B cell (primary cell): Measurements from ENCODE around the gene OR8S1. TPM values are rescaled to one million over a fixed set of nuclear protein-coding genes. Genes with fewer than 3 reads are reported as not detected.

Source experiments
- ATAC-seq: fragments of 200-7000 bp; cut with Tn5 transposase; one replicate; pipeline ENCODE4 v1.10.0; 2021; ENCODE audit warnings: low read depth, mild to moderate bottlenecking, moderate number of reproducible peaks, moderate library complexity
- CTCF ChIA-PET: fragments of 350-600 bp; sonication (Branson Sonifier 250); formaldehyde crosslinking; loops from one replicate; lab custom pipeline; 2021; ENCODE audit warnings: antibody characterized with exemption, inconsistent platforms; lab: Charles Lee
- POLR2A ChIA-PET: fragments of 350-600 bp; sonication (Branson Sonifier 250); formaldehyde crosslinking; loops from one replicate; lab custom pipeline; 2021; ENCODE audit warnings: antibody characterized with exemption; lab: Charles Lee
- DNase-seq: peaks from one replicate; pipeline ENCODE4 v3.0.0; 2013
- H2AFZ ChIP-seq: 2 replicates; pipeline ENCODE4 v1.6.1; 2012; ENCODE audit warnings: mild to moderate bottlenecking, low read depth, low read length; ENCODE audit not compliant: insufficient read depth, poor library complexity, severe bottlenecking
- H3K27ac ChIP-seq, 2 donors: 1 replicate in 1 of 2; 2 replicates in 1 of 2; pipeline ENCODE4 v1.5.1; 2012 to 2013; ENCODE audit warnings: low read length in 2 of 2, mild to moderate bottlenecking in 2 of 2, moderate library complexity in 1 of 2
- H3K27me3 ChIP-seq, 4 experiments: fragments of 200-600 bp in 1 of 4; sonication (generic) in 1 of 4; replicated peaks in 1 of 4; 1 replicate in 2 of 4; 2 replicates in 2 of 4; pipeline versions ENCODE4 v1.6.1 to v1.7.0; 2013 to 2016; ENCODE audit warnings: low read length in 3 of 4, mild to moderate bottlenecking in 2 of 4, mixed read lengths in 1 of 4, moderate library complexity in 1 of 4; ENCODE audit not compliant: insufficient read depth in 4 of 4, control insufficient read depth in 3 of 4; ENCODE audit errors: control extremely low read depth in 1 of 4
- H3K36me3 ChIP-seq, 2 experiments: replicated peaks in 1 of 2; 1 replicate in 1 of 2; 2 replicates in 1 of 2; pipeline versions ENCODE4 v1.6.1 to v1.7.1; 2013; ENCODE audit warnings: low read length in 1 of 2; ENCODE audit not compliant: insufficient read depth in 2 of 2, control insufficient read depth in 1 of 2; ENCODE audit errors: control extremely low read depth in 1 of 2, extremely low read depth in 1 of 2
- H3K4me1 ChIP-seq, 2 donors: fragments of 200-600 bp in 1 of 2; sonication (generic) in 1 of 2; 1 replicate in 1 of 2; 2 replicates in 1 of 2; pipeline versions ENCODE4 v1.5.1 to v1.6.1; 2013 to 2017; ENCODE audit warnings: low read length in 2 of 2; ENCODE audit not compliant: control insufficient read depth in 2 of 2, insufficient read depth in 2 of 2
- H3K4me2 ChIP-seq: replicated peaks from 2 replicates; pipeline ENCODE3; 2012; ENCODE audit warnings: mild to moderate bottlenecking, low read depth, low read length; ENCODE audit not compliant: poor library complexity, severe bottlenecking
- H3K4me3 ChIP-seq, 5 experiments: fragments of 200-600 bp in 1 of 5; sonication (generic) in 1 of 5; 1 replicate in 3 of 5; 2 replicates in 2 of 5; pipeline versions ENCODE4 v1.5.1 to v1.7.0; 2011 to 2016; ENCODE audit warnings: low read length in 4 of 5, mild to moderate bottlenecking in 4 of 5, low read depth in 2 of 5, control low read depth in 1 of 5, moderate library complexity in 1 of 5; ENCODE audit not compliant: insufficient read depth in 1 of 5; ENCODE audit errors: control extremely low read depth in 1 of 5, extremely low read depth in 1 of 5
- H3K79me2 ChIP-seq: fragments of 200-600 bp; sonication (generic); one replicate; pipeline ENCODE4 v1.6.0; 2016; ENCODE audit warnings: low read length; ENCODE audit not compliant: control insufficient read depth, insufficient read depth
- H3K9ac ChIP-seq: fragments of 200-600 bp; sonication (generic); 2 replicates; pipeline ENCODE4 v1.6.1; 2017; ENCODE audit warnings: mild to moderate bottlenecking, low read length, moderate library complexity
- H3K9me3 ChIP-seq, 3 donors: one replicate each; pipeline versions ENCODE4 v1.6.1 to v1.7.1; 2013; ENCODE audit warnings: low read length in 2 of 3; ENCODE audit not compliant: control insufficient read depth in 2 of 3, insufficient read depth in 1 of 3; ENCODE audit errors: control extremely low read depth in 1 of 3
- H4K20me1 ChIP-seq: 2 replicates; pipeline ENCODE4 v1.6.0; 2012; ENCODE audit warnings: mild to moderate bottlenecking, low read length; ENCODE audit not compliant: insufficient read depth, control insufficient read depth, poor library complexity, severe bottlenecking
- H3K27ac Mint-ChIP-seq: one replicate; pipeline ENCODE4 v1.8.0; 2021; ENCODE audit warnings: mixed read lengths
- H3K27me3 Mint-ChIP-seq: one replicate; pipeline ENCODE4 v1.8.0; 2021; ENCODE audit warnings: mixed read lengths
- H3K4me1 Mint-ChIP-seq: one replicate; pipeline ENCODE4 v1.8.0; 2021; ENCODE audit warnings: mixed read lengths
- H3K4me3 Mint-ChIP-seq: one replicate; pipeline ENCODE4 v1.8.0; 2021; ENCODE audit warnings: mixed read lengths
- H3K9me3 Mint-ChIP-seq: one replicate; pipeline ENCODE4 v1.8.0; 2022; ENCODE audit warnings: mixed read lengths; ENCODE audit not compliant: insufficient read depth
- EZH2 ChIP-seq: IDR thresholded peaks from 2 replicates; pipeline ENCODE4 v1.6.1; 2012; ENCODE audit warnings: borderline replicate concordance, low read depth, mild to moderate bottlenecking, moderate library complexity, low read length; ENCODE audit not compliant: insufficient read depth, poor library complexity, severe bottlenecking
- WGBS: methylation state at CpG from one replicate; pipeline ENCODE4 v1.1.5; 2013; ENCODE audit warnings: missing lambda C conversion rate; ENCODE audit not compliant: insufficient coverage; 5-methylcytosine and 5-hydroxymethylcytosine counted together
- intact Hi-C: fragments of 100-400 bp; cut with micrococcal nuclease; formaldehyde crosslinking; loops from one replicate; pipeline ENCODE4 v1.10.0; 2022
- polyA plus RNA-seq: library from polyadenylated mRNA; depleted of rRNA; stranded (reverse); fragments of >200 nt; gene quantifications from 2 replicates; pipeline ENCODE4 v1.2.3, GENCODE V29; 2012
- total RNA-seq, 2 donors: library from RNA; stranded (reverse); fragments of 120-200 nt in 1 of 2; gene quantifications; 1 replicate in 1 of 2; 2 replicates in 1 of 2; pipeline versions ENCODE4 v1.2.3 to v1.2.4, GENCODE V29; 2013 to 2022
- TF ChIP-seq, protein P1 (sequence below): fragments of 200-600 bp; IDR thresholded peaks from one replicate; pipeline ENCODE4 v1.8.0; 2022; ENCODE audit warnings: antibody characterized with exemption, mild to moderate bottlenecking

Gene OR8S1
- total and polyA plus RNA-seq, 2 donors (not counting 1 experiment from before 2014, with no cell fraction given) = not detected

DNA sequence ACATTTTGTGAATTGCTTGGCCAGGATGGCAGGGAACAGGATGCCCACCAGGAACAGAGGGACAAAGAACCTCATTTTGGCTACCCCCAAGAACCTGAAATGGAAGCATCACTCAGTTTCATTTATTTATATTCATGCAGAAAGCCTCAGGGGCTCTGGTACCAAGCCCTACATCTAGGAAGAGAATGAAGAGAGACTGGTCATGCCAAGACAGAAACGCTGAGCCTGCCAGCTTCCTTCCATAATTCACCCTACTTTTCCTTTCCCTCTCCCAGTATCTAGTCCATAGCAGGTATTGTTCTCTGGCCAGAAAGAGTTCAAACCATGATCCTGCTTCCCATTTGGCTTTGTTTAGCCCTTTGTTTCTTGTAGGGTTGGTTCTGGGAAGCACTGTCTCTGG is 44.5 kb downstream of the OR8S1 start, which contains the start of gene LALBA:
Gene LALBA, minus strand, starts transcription at position 101 of the 400 bp plus-strand sequence. Its CDS starts 26 bp downstream, at position 75.
- WGBS = no CpG with 5 or more reads among the region's 1 CpG
- ATAC-seq (no peak), DNase-seq (no peak)
- Histone ChIP-seq H3K27ac (no peak within 1 kb of the TSS), H4K20me1 (no peaks in the 10 kb centered on the region), H3K9ac (no peak within 1 kb of the TSS), H3K27me3 (peaks cover 0 to 7% (median 2%) of the 10 kb centered on the region in 4 experiments), H3K4me1 (no peaks in the 10 kb centered on the region), H3K4me2 (no peak within 1 kb of the TSS), H3K9me3 (no peaks in the 10 kb centered on the region), H2AFZ (no peak within 1 kb of the TSS), H3K4me3 (no peak within 1 kb of the TSS), H3K79me2 (no peaks in the 10 kb centered on the region), H3K36me3 (no peaks in the 10 kb centered on the region)
- ChIA-PET CTCF (no interaction called here), POLR2A (no interaction called here)
- intact Hi-C loops = no loop called here
- Mint-ChIP-seq H3K9me3 (no peaks in the 10 kb centered on the region), H3K4me3 (no peak within 1 kb of the TSS), H3K27ac (no peak within 1 kb of the TSS), H3K4me1 (no peaks in the 10 kb centered on the region), H3K27me3 (peaks cover 29% of the 10 kb centered on the region)
- TF ChIP-seq, protein P1, sequence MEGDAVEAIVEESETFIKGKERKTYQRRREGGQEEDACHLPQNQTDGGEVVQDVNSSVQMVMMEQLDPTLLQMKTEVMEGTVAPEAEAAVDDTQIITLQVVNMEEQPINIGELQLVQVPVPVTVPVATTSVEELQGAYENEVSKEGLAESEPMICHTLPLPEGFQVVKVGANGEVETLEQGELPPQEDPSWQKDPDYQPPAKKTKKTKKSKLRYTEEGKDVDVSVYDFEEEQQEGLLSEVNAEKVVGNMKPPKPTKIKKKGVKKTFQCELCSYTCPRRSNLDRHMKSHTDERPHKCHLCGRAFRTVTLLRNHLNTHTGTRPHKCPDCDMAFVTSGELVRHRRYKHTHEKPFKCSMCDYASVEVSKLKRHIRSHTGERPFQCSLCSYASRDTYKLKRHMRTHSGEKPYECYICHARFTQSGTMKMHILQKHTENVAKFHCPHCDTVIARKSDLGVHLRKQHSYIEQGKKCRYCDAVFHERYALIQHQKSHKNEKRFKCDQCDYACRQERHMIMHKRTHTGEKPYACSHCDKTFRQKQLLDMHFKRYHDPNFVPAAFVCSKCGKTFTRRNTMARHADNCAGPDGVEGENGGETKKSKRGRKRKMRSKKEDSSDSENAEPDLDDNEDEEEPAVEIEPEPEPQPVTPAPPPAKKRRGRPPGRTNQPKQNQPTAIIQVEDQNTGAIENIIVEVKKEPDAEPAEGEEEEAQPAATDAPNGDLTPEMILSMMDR = no peak
- no peak for TF ChIP-seq EZH2

DNA sequence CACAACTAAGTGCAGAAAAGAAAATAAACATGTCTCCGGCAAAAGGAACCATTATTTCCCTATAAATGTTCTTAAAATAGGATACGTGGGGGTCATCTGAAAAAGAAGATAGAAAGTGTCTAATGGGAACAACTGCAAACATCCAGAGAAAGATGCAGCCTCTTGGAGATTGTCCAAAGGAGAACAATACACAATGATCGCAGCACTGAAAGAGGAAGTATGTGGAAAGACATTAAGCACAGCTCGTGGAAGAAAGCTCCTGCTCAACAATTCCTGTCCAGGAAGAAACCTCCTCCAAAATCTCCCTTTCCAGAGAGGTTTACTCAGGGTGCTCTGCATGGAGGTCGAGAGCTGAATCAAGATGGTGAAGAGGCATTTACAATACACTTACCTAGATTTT is 46.9 kb downstream of the OR8S1 start:
- no peaks in the 10 kb centered on the region for H3K4me1 ChIP-seq
- H3K27me3 ChIP-seq = peaks cover 0 to 7% (median 0%) of the 10 kb centered on the region in 4 experiments
- no peak for TF ChIP-seq EZH2
- TF ChIP-seq, protein P1 = no peak
- ATAC-seq (no peak), DNase-seq (no peak)
- H3K4me1 Mint-ChIP-seq = no peaks in the 10 kb centered on the region
- WGBS = 0% methylated on average over 1 of the region's 5 CpGs
- H3K9me3 Mint-ChIP-seq = no peaks in the 10 kb centered on the region
- intact Hi-C loops = no loop called here
- no peaks in the 10 kb centered on the region for H4K20me1 ChIP-seq
- POLR2A ChIA-PET = no interaction called here
- H3K36me3 ChIP-seq = no peaks in the 10 kb centered on the region
- H3K79me2 ChIP-seq = no peaks in the 10 kb centered on the region
- no peak overlapping the region for H3K4me2 ChIP-seq
- H2AFZ ChIP-seq = no peak overlapping the region
- H3K4me3 Mint-ChIP-seq = no peak overlapping the region
- no peak overlapping the region for H3K27ac Mint-ChIP-seq
- H3K9me3 ChIP-seq = no peaks in the 10 kb centered on the region
- CTCF ChIA-PET = no interaction called here
- peaks cover 27% of the 10 kb centered on the region for H3K27me3 Mint-ChIP-seq
- H3K4me3 ChIP-seq = no peak overlapping the region
- no peak overlapping the region for H3K27ac ChIP-seq
- H3K9ac ChIP-seq = no peak overlapping the region

Other genes starting within 250 kb of the OR8S1 start
- 29.7 and 34.2 TPM in 2 replicates for gene ZNF641, start 174.7 kb upstream of the OR8S1 start, total RNA-seq
- gene ZNF641, start 174.7 kb upstream of the OR8S1 start, polyA plus RNA-seq = 7.6 and 10.3 TPM in 2 replicates
- not detected in 2 replicates for gene ANP32D, start 53.1 kb upstream of the OR8S1 start, total RNA-seq
- not detected in 2 replicates for gene ANP32D, start 53.1 kb upstream of the OR8S1 start, polyA plus RNA-seq
- not detected in 2 replicates for gene C12orf54, start 43.1 kb upstream of the OR8S1 start, total RNA-seq
- not detected in 2 replicates for gene C12orf54, start 43.1 kb upstream of the OR8S1 start, polyA plus RNA-seq
- not detected in 2 replicates for gene LALBA, start 44.4 kb downstream of the OR8S1 start, total RNA-seq
- gene LALBA, start 44.4 kb downstream of the OR8S1 start, polyA plus RNA-seq = not detected in 2 replicates
- 64.6 and 67.4 TPM in 2 replicates for gene KANSL2, start 156.6 kb downstream of the OR8S1 start, total RNA-seq
- gene KANSL2, start 156.6 kb downstream of the OR8S1 start, polyA plus RNA-seq = 47.3 and 85.0 TPM in 2 replicates
- 73.1 and 77.3 TPM in 2 replicates for gene CCNT1, start 191.1 kb downstream of the OR8S1 start, total RNA-seq
- 13.9 and 35.2 TPM in 2 replicates for gene CCNT1, start 191.1 kb downstream of the OR8S1 start, polyA plus RNA-seq